Dermis microvascular lymphatic vessel endothelial cell (primary cell): ENCODE results near the gene PIRT. TPM values are rescaled to one million over a fixed set of nuclear protein-coding genes. Genes with fewer than 3 reads are reported as not detected.

Source experiments
- DNase-seq, 2 donors: peaks; one replicate each; pipeline versions ENCODE4 v3.0.0 to v3.0.0-alpha.2; 2010; ENCODE audit warnings: low read depth in 2 of 2
- total RNA-seq: library from RNA; depleted of rRNA; stranded (reverse); fragments of >200 nt; gene quantifications from 2 replicates; pipeline ENCODE4 v1.2.1, GENCODE V29; 2014

The PIRT gene
- total RNA-seq, 1 donor from 2014 or later = not detected

DNA sequence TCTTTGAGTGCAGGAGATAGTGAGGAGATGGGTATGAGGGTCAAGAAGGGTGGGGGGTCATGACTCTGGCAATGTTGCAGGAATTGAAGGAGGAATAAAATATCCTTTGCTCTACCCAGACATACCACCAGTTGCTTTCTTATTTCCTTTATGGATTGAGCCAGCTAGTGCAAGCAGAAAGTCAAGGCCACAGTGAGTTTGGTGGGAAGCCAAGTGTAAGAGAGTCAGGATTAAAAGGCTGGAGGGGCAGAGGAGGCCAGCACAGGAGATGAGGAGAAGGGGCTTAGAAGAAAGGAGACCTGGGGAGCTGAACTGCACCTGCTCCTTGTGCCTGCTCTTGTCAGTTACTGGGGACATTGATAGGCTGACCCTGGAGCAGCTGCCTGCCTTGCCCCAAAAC lies 16.1 kb downstream of the PIRT start:
- DNase-seq = no peak

DNA sequence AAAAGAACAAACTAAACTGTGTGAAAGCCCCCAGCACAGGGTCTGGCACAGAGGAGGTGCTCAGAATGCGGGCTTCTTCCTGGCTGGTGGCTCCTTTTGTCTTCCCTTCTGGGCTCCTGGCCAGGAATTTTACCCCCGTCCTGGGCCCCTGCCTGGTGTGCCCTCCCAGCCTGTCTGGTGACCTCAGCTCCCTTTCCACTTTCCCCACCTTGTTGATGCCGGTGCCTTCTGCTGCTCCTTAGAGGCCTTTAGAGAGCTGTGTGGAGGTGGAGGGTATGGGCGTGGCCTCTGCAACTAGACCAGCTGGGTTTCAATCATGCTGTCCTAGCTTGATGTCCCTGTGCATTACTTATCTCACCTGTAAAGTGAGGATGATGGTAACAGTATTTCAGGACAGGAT lies 16.8 kb downstream of the PIRT start:
- DNase-seq = no peak

DNA sequence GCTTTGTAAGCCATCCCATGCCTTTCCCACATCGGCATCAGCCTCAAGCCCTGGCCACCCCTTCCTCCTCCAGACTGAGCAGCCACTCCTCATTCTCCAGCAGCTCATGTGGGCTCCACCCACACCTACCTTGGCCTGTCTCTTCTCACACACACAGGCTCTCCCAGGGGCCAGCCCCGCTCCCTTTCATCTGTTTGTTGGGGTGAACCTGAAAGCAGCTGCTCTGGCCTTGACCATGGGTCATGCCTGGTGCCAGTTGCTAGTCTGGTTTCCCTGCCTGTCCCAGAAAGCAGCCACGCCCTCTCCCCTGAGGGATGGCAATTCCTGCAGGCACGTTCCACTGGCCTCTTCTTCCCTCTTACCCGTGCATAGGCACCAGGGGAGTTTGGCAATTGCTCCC lies 22.6 kb downstream of the PIRT start:
- DNase-seq = no peak

DNA sequence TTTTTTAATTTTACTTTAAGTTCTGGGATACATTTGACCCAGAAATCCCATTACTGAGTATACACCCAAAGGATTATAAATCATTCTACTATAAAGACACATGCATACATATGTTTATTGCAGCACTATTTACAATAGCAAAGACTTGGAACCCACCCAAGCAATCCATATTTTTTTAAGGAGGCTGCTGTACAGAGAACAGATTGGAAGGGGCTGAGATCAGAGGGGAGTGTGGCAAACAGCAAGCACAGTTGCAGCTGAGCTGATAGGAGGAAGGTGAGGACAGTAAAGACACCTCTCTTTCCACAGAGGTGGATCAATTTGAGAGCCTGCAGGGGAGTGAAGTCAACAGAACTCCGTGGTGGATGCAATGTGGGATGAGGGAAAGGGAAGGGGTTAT lies 23.8 kb downstream of the PIRT start:
- DNase-seq = no peak

DNA sequence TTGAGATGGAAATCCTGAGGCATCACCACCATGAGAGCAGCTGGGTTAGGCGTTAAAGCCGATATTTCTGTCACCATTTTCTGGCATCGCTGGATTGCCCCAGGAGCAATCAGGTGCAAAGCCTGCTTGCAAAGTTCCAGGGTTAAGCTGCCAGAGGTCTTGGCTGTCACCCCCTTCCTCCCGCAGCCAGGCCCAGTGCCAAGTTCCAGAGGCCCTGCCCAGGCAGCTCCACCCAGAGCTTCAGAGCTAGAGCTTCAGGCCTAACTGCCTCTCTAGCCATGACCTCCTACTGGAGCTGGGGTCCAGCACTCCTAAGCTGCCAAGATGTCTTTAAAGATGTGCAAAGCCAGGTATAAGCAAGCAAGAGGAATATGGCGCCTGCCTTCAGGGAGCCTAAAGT lies 25.2 kb downstream of the PIRT start:
- DNase-seq = no peak

DNA sequence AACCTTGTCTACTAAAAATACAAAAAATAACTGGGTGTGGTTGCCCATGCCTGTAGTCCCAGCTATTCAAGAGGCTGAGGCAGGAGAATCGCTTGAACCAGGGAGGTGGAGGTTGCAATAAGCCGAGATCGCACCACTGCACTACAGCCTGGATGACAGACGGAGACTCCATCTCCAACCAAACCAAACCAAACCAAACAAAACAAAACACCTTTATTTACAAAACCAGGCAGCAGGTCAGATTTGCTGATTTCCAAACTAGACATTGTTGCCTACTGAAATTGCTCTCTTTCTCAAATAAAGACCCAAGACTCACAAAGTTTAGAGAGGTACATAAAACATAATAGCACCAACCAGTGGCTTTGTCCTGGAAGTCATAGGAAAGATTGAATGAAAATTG lies 28.3 kb downstream of the PIRT start:
- no peak for DNase-seq

DNA sequence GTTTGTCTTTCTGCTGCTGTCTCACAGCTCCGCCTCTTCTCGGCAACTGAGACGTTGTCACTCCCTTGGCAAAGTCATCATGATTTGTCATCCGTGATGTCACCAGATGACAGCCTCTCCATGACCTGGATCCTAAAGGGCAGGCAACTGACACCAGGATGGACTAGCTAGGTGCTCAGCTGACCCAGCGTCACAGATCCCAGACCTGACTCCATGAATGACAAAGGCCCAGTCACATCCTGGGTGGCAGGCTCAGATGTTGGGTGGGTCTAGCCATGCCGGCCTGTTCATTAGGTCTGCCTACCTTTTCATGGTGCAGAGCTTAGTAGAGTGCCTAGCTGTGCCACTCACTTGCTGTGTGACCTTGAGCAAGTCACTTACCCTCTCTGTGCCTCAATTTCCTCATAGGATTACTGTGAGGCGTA lies 30.2 kb downstream of the PIRT start:
- no peak for DNase-seq

DNA sequence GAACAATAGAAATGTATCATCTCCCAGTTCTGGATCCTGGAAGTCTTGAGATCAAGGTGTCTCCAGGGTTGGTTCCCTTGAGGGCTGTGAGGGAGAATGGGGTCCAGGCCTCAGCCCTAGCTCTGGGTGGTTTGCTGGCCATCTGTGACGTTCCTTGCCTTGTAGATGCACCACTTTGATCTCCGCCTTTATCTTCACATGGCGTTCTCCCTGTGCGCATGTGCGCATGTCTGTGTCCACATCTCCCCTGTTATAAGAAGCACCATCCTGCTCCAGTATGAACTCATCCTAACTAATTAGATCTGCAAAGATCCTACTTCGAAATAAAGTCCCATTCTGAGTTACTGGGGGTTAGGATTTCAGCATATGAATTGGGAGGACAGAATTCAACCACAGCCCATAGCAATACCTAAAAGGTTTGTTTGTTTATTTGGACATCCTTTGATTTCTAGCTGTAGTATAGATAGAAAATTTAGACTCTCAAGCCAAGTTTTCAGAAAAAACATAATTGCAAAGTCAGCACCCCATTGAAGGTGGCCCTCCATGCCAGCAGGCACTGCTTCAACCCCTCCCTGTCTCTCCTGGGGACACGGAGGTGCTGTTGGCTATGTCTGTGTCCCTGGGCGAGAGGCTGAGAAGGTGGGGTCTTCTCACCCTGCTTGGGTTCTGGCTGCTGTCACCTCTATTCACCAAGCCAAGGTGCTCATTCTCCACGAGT lies 31.2 kb downstream of the PIRT start:
- DNase-seq = no peak

DNA sequence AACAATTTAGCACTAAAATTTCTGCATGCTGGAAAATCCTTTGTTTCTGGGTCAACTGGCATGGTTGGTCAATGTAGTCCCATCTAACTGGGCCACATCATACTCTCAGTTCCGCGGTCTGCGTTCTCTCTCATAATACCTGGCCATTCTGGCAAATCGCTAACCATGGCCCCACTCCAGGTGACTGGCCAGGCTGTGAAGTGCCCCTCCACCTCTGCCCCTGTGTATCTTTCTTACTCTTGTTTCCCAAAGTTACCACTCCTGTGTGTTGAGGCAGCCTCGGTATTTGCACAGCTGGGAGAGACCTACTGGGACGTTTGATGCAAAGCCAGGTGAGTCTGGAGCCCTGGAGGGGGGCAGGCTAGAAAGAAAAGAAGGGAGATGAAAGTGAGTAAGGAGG lies 32.0 kb downstream of the PIRT start:
- DNase-seq = no peak

DNA sequence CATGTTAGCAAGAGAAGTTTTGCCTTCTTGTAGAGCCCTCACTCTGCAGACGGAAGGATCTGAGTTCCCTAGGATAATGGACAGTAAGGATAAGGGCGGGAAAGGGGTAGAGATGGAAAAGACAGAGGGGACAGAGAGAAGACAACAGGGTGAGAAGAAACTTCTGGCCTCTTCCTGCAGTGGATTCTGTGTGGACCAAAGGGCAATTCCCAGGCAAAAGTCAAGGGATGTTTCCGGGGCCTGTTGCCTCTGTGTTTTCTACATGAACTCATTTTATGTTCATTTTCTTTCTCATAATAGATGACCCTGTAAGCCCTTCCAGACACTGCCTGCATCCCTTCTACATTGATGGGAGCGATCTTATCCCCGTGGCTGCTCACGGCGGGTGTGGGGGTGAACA lies 33.3 kb downstream of the PIRT start:
- no peak for DNase-seq

DNA sequence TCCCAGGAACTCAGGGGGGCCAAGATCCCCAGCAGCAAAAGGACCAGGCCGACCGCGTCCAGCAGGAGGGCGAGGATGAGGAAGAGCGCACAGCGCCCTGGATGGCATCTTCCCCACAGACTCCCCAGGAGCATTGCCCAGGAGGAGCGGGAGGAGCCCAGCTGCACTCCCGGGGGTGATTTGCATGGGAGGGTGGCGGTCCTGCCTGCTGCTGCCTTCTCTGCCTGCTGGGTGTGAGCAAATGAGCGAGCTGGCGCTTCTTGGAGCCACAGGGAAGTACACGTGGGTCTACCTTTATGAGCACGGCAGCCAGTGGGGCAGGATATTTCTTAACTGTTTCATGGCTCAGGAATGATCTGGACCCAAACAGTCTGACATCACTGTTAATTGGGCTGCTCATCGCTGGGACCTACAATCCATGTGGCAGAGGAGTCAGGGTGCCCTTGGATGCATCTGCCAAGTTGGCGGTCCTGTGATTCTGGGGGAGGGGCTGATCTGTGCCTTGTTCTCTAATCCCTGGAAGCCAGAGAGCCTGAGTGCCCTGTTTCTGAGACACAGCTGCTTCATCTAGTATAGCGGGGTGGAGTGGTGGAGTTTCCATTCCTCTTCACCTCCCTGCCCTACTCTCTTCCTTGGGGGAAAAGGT lies 33.9 kb downstream of the PIRT start, which contains the start of gene TMEM238L:
TMEM238L (minus strand) TSS at position 270 of the 646 bp plus-strand sequence; CDS start at position 134, 136 bp downstream.
- DNase-seq = no peak

DNA sequence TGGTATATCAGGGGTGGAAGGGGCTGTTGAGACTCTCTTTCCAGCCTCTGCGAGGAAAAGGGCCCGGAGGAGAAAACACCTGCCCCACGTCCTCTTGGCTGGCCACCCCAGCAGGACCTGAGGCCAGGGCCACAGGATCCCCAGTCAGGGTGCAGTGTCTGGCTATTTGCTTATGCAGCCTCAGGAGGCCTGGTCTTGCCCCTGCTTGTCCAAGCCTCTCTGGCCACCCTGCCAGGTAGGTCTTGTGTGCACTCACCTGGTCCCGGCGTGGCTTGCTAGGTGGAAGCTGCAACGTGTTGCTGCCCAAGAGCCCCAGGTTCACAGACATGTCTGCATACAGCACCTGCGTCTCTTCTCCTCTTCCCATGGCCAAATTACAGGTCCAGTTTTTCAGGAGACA lies 34.5 kb downstream of the PIRT start:
- DNase-seq = no peak

DNA sequence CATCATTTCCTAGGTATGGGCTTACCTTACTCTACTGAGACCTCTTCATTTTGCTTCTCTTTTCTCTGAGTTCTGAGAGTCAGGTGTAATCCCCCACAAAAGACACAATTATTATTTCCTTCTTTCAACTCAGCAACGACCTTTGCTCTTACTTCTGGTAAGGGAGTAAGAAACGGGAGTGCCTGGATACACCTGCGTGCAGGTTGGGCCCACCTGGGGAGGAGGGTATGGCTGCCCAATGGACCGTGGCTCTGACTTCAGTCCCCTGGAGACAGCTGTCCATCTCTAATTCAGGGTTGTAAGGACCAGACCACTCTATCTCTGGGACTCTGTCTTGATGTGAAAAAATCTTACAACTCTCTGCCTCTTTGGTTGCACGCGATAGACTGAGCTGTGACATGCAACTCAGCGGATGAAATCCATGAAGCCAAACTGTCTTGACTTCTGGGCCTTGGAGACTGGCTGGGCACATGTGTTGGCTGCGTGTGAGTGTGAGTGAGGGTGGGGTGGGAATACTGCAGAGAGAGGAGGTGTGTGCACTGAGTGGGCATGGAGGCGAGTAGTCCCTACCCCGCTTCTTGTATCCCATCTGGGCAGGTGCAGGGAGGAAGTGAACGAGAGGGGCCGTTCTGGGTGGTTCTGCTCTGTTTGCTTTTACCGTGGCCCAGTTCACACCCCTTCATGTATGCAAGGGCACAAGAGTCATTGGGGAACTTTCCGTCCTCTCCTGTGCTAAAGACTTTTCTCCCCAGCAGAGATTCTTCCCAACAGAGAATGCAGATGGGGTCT lies 35.2 kb downstream of the PIRT start:
- no peak for DNase-seq

DNA sequence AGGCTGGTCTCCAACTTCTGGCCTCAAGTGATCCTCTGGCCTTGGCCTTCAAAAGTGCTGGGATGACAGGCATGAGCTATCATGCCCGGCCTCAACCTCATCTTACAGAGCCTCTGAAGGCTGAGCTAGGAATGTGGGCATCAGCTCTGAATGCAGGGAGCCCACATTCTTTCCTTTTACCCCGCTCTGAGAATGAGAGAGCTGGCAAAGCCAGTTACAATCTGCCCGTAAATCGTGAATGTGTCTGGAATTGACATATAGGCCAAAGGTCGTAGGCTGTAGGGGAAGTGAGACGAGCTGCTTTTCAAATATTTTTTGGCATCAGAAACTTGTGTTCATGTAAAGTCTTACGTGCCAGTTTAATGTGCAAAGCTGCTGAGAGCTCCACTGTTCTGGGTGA lies 38.5 kb downstream of the PIRT start:
- DNase-seq = no peak

DNA sequence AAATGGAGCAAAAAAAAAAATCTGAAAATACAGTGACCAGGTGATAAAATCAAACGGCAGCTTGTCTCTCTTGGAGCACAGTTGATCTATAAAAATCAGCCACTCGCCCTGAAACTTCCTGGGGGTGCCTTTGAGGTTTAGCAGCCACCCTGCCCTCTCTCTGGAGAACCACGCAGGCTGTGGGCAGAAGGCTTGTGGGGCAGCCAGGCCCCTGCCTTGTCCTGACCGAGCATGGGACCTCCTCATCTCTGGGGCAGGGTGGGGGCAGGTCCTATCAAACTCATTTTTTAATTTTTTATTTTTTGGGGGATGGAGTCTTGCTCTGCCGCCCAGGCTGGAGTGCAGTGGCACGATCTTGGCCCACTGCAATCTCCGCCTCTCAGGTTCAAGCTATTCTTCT lies 39.0 kb downstream of the PIRT start:
- no peak for DNase-seq

DNA sequence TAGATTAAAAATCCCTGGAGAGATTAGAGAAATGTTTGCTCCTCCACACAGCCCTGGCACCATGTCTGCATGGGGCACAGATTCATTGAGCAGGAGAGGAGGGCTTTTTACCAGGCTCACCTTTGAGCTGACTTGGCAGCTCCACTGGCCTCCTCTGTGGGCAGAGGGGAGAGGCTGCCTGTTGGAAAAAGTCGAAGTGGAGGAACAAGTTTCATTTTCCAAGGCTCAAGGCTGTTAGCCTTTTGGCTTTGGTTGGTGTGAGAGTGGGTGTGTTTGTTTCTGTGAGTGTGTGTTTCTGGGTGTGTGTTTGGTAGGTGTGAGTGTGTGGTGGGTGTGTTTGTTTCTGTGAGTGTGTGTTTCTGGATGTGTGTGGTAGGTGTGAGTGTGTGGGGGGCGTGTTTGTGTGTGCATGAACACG lies 39.5 kb downstream of the PIRT start:
- DNase-seq = no peak

DNA sequence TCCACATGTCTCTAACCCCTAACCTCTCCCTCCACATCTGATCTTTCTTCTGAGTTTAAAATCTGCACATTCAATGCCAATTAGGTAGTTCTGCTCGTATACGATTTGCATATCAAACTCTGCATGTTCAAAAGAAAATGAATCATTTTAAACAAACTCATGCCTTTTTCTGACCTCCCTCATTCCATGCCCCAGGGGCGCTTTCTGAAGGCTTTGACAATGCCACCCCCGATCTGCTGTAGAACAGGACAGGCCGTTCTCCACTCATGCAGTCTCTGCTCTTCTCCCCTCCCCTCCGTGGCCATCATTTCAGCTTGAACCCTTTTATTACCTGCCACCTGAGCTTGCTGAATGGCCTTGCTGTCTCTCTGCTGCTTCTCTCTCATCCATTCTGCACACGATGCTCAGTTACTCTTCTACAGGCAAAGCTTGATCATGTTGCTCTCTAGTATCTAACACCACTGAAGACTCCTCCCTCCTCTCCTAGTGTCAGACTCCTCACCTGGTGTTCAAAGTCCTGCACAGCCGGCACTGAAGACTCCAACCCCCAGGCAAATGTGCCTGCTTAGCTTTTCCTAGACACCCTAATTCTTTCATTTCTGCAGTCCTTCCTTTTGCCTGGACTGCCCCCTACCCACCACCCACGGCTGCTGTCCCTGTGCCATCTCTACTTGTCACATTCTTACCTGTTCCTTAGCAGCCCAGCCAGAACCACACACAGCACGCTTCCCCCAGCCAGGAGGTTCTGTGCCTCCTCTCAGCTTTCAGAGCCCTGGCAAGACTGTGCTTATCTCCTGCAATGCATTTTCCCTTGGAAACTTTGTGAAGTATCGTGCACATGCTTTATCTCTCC lies 40.2 kb downstream of the PIRT start:
- DNase-seq = no peak

DNA sequence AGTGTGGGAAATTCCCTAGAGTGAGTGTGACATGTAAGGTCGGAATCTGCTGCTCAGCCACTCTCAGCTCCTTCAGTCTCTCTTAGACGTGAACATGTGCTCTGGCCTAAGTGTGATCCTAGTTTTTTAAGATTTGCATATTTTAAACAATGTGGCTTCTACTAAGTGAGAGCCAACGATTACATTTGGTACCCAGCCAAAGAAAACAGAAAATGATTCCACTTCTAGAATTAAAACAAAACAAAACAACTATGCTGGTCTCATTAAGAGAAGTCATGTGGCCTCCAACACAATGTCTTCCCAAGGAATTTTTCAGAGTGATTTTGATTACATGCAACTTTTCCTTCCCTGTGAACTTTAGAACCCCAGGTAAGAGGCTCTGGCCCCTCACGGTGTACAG lies 44.1 kb downstream of the PIRT start:
- no peak for DNase-seq

DNA sequence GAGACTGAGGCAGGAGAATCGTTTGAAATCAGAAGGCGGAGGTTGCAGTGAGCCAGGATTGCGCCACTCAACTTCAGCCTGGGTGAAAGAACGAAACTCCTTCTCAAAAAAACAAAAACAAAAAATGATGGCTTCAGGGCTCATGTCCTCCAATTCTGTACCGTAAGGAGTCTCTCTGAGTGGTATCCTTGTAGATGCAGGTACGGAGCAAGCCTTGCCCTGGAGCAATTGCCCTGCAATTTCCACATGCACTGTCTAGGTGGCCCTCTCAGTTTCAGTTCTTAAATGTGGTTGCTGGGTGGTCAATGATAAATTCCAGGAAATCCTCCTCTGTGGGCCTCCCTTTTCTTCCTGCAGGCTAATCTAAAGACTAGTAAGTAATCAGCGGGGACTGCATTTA lies 44.6 kb downstream of the PIRT start:
- DNase-seq = no peak

DNA sequence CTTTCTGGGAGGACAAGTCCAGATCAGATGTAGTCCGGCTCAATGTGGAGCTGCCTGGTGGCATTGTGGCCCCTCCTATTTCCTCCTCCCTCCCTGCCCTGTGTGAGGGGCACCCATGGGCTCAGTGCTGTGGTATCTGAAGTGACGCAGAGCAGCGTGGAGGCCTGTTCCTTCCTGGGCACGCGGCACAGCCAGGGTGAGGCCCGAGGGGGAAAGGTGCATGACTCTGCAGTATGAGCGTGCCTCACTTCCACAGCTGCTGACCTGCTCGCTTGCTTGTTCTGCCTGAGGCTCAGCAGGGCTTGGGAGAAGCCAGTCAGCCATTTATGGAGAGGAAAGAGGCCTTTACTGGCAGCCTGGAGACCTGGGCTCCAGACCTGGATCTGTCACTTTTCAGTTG lies 45.7 kb downstream of the PIRT start:
- DNase-seq = no peak

DNA sequence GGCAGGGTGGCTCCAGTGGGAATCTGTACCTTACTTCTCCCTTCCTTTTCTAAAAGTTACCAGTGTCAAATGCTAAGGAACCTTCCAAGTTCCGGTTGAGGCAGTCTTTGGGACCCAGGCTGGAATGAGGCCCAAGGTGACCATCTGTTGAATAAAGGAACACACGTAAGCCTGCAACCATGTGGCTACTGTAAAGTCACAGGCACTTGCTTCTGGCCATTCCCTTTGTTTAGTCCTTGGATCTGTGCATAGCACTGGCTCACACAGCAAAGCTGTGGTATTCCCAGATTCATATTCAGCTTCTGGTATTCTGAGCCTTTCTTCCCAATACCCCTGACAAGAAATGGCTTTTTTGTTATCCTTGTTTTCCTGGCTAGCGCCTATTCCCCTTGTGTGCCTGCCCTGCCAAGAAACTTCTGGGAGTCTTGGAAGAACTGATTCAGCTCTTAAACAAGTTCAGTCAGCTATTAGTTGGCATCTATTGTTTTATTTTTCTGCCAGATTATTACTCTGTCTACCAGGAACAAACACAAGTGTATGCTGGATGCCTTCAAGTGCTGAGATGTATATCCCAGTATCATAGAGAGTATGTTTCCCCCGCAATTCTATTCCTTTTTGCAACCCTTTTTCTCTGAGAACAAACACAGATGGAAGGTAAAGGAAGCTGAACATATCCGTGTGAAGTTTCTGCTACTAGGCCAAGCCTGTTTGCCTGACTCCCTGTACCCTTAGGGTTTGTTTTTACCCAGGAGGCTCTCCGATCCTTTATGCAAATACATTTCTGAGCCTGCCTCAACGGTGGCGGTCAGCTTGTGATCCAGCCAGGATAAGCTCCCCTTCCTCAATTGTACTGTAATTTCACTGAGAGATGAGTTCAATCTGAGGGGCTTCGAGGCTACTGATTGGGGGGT lies 47.1 kb downstream of the PIRT start:
- no peak for DNase-seq
